H9 (cell line): ENCODE data around the gene ATP5PB. TPM values are rescaled to one million over a fixed set of nuclear protein-coding genes. Genes with fewer than 3 reads are reported as not detected.

Experiments
- DNase-seq: peaks from one replicate; pipeline ENCODE4 v3.0.0-alpha.2; 2017
- H2AFZ ChIP-seq: one replicate; pipeline ENCODE4 v1.6.1; 2013; ENCODE audit warnings: mild to moderate bottlenecking, low read length, control low read depth, moderate library complexity
- H2AK5ac ChIP-seq: 2 replicates; pipeline ENCODE4 v1.6.1; 2013; ENCODE audit warnings: low read length, control low read depth, mixed read lengths; ENCODE audit not compliant: insufficient read length
- H2BK120ac ChIP-seq: one replicate; pipeline ENCODE4 v1.6.1; 2013; ENCODE audit warnings: low read depth, mild to moderate bottlenecking, low read length, control low read depth, inconsistent platforms; ENCODE audit not compliant: poor library complexity, severe bottlenecking
- H2BK12ac ChIP-seq: 2 replicates; pipeline ENCODE4 v1.6.1; 2013; ENCODE audit warnings: low read length, control low read depth, mixed read lengths, low read depth; ENCODE audit not compliant: insufficient read length
- H2BK15ac ChIP-seq: 2 replicates; pipeline ENCODE4 v1.6.1; 2013; ENCODE audit warnings: low read depth, low read length, control low read depth
- H2BK20ac ChIP-seq: one replicate; pipeline ENCODE4 v1.6.1; 2013; ENCODE audit warnings: low read depth, mild to moderate bottlenecking, low read length, control low read depth, inconsistent platforms; ENCODE audit not compliant: poor library complexity, severe bottlenecking
- H2BK5ac ChIP-seq: 2 replicates; pipeline ENCODE4 v1.6.1; 2013; ENCODE audit warnings: low read length, control low read depth, mixed read lengths; ENCODE audit not compliant: insufficient read length
- H3K14ac ChIP-seq: 2 replicates; pipeline ENCODE4 v1.6.1; 2013; ENCODE audit warnings: low read length, control low read depth; ENCODE audit not compliant: insufficient read depth
- H3K18ac ChIP-seq: 2 replicates; pipeline ENCODE4 v1.6.1; 2013; ENCODE audit warnings: low read depth, mild to moderate bottlenecking, mixed read lengths, low read length, control low read depth; ENCODE audit not compliant: insufficient read length
- H3K23ac ChIP-seq: 2 replicates; pipeline ENCODE4 v1.6.1; 2013; ENCODE audit warnings: low read length, control low read depth, mixed read lengths, low read depth; ENCODE audit not compliant: insufficient read length
- H3K23me2 ChIP-seq: 2 replicates; pipeline ENCODE4 v1.6.1; 2013; ENCODE audit warnings: low read depth, mild to moderate bottlenecking, mixed read lengths, low read length, control low read depth; ENCODE audit not compliant: insufficient read length, poor library complexity, severe bottlenecking
- H3K27ac ChIP-seq: 2 replicates; pipeline ENCODE4 v1.5.1; 2013; ENCODE audit warnings: low read length, control low read depth, mixed read lengths, low read depth; ENCODE audit not compliant: insufficient read length
- H3K27me3 ChIP-seq: 2 replicates; pipeline ENCODE4 v1.6.1; 2013; ENCODE audit warnings: low read length, control low read depth, inconsistent platforms; ENCODE audit not compliant: insufficient read depth
- H3K4ac ChIP-seq: 2 replicates; pipeline ENCODE4 v1.6.1; 2013; ENCODE audit warnings: low read depth, mild to moderate bottlenecking, control low read depth, inconsistent platforms, low read length, moderate library complexity
- H3K4me1 ChIP-seq: 2 replicates; pipeline ENCODE4 v1.6.1; 2013; ENCODE audit warnings: low read length, control low read depth, inconsistent platforms; ENCODE audit not compliant: insufficient read depth
- H3K4me2 ChIP-seq: 2 replicates; pipeline ENCODE4 v1.6.1; 2013; ENCODE audit warnings: low read length, control low read depth, mixed read lengths; ENCODE audit not compliant: insufficient read length, insufficient read depth
- H3K56ac ChIP-seq: 2 replicates; pipeline ENCODE4 v1.6.1; 2013; ENCODE audit warnings: low read depth, mild to moderate bottlenecking, mixed read lengths, low read length, control low read depth; ENCODE audit not compliant: insufficient read length
- H3K79me1 ChIP-seq: 2 replicates; pipeline ENCODE4 v1.6.1; 2013; ENCODE audit warnings: low read depth, mild to moderate bottlenecking, moderate library complexity, low read length, control low read depth, inconsistent platforms; ENCODE audit not compliant: insufficient read depth, poor library complexity, severe bottlenecking
- H3K79me2 ChIP-seq: 2 replicates; pipeline ENCODE4 v1.6.1; 2013; ENCODE audit warnings: low read length, control low read depth, inconsistent platforms; ENCODE audit not compliant: insufficient read depth
- H3K9ac ChIP-seq: 2 replicates; pipeline ENCODE4 v1.6.1; 2013; ENCODE audit warnings: low read length, control low read depth, mixed read lengths; ENCODE audit not compliant: insufficient read length; ENCODE audit errors: extremely low read depth
- H3K9me3 ChIP-seq: one replicate; pipeline ENCODE4 v1.6.1; 2013; ENCODE audit warnings: low read depth, low read length, inconsistent platforms; ENCODE audit not compliant: control insufficient read depth
- H3T11ph ChIP-seq: one replicate; pipeline ENCODE4 v1.6.1; 2013; ENCODE audit warnings: mild to moderate bottlenecking, low read length, control low read depth, inconsistent platforms
- H4K20me1 ChIP-seq: one replicate; pipeline ENCODE4 v1.6.1; 2013; ENCODE audit not compliant: control insufficient read depth, insufficient read length, insufficient read depth
- H4K5ac ChIP-seq: 2 replicates; pipeline ENCODE4 v1.6.1; 2013; ENCODE audit warnings: low read depth, mild to moderate bottlenecking, mixed read lengths, low read length, control low read depth; ENCODE audit not compliant: insufficient read length
- H4K8ac ChIP-seq: replicated peaks from 2 replicates; pipeline ENCODE4 v1.6.1; 2013; ENCODE audit warnings: low read length, control low read depth, mixed read lengths, low read depth; ENCODE audit not compliant: insufficient read length
- H4K91ac ChIP-seq: 2 replicates; pipeline ENCODE4 v1.6.1; 2013; ENCODE audit warnings: low read depth, mild to moderate bottlenecking, moderate library complexity, mixed read lengths, low read length, control low read depth; ENCODE audit not compliant: insufficient read length
- H3K27ac Mint-ChIP-seq, 3 experiments: 2 replicates in 2 of 3; 3 replicates in 1 of 3; pipeline ENCODE4 v1.8.0; 2020 to 2021; ENCODE audit warnings: mixed read lengths in 3 of 3, mild to moderate bottlenecking in 1 of 3, moderate library complexity in 1 of 3
- H3K27me3 Mint-ChIP-seq: 2 replicates; pipeline ENCODE4 v1.8.0; 2021; ENCODE audit warnings: low read depth, mild to moderate bottlenecking, moderate library complexity, mixed read lengths
- H3K36me3 Mint-ChIP-seq, 3 experiments: 2 replicates in 2 of 3; 3 replicates in 1 of 3; pipeline ENCODE4 v1.8.0; 2020 to 2021; ENCODE audit warnings: low read depth in 3 of 3, mixed read lengths in 3 of 3; ENCODE audit not compliant: insufficient read depth in 1 of 3
- H3K4me1 Mint-ChIP-seq, 2 experiments: 2 replicates each; pipeline ENCODE4 v1.8.0; 2020; ENCODE audit warnings: mixed read lengths in 2 of 2
- H3K4me3 Mint-ChIP-seq, 2 experiments: 2 replicates in 1 of 2; 3 replicates in 1 of 2; pipeline ENCODE4 v1.8.0; 2020 to 2021; ENCODE audit warnings: mild to moderate bottlenecking in 2 of 2, mixed read lengths in 2 of 2, moderate library complexity in 1 of 2
- H3K9me3 Mint-ChIP-seq, 2 experiments: 2 replicates in 1 of 2; 3 replicates in 1 of 2; pipeline ENCODE4 v1.8.0; 2020; ENCODE audit warnings: mild to moderate bottlenecking in 2 of 2, mixed read lengths in 2 of 2, moderate library complexity in 1 of 2
- WGBS: extraction: QIAGEN DNeasy Blood & Tissue Kit; methylation state at CpG from one replicate; pipeline ENCODE4 v1.1.7; 2013; ENCODE audit warnings: missing lambda C conversion rate, low lambda C conversion rate, mixed read lengths; ENCODE audit not compliant: insufficient read length; ENCODE audit errors: extremely low coverage; 5-methylcytosine and 5-hydroxymethylcytosine counted together
- total RNA-seq: library from RNA; stranded (reverse); gene quantifications from 2 replicates; pipeline ENCODE4 v1.2.1, GENCODE V29; 2021
- TF ChIP-seq, protein P1 (sequence below): fragments of 200-600 bp; sonication (generic); conservative IDR thresholded peaks from 3 replicates; pipeline ENCODE4 v1.8.0; 2021; ENCODE audit warnings: antibody characterized with exemption, mild to moderate bottlenecking

Gene ATP5PB
- total RNA-seq, 1 experiment from 2014 or later, result 250 TPM

- Mint-ChIP-seq H3K9me3 (no peaks in the 10 kb centered on the region), H3K4me1 (no peaks in the 10 kb centered on the region), H3K27ac (no peak overlapping the region), H3K4me3 (no peak overlapping the region), H3K36me3 (no peaks in the 10 kb centered on the region), H3K27me3 (no peaks in the 10 kb centered on the region)
- Histone ChIP-seq H3K23ac (no peak overlapping the region), H2AFZ (no peak overlapping the region), H2BK12ac (no peak overlapping the region), H3K18ac (no peak overlapping the region), H3K4ac (no peak overlapping the region), H2BK5ac (no peak overlapping the region), H2BK15ac (no peak overlapping the region), H4K5ac (no peak overlapping the region), H3K9me3 (no peaks in the 10 kb centered on the region), H2AK5ac (no peak overlapping the region), H3K79me1 (no peaks in the 10 kb centered on the region), H2BK120ac (no peak overlapping the region), H4K20me1 (no peaks in the 10 kb centered on the region), H3K4me1 (no peaks in the 10 kb centered on the region), H3K9ac (no peak overlapping the region), H3K14ac (no peak overlapping the region), H3K56ac (no peak overlapping the region), H4K91ac (no peak overlapping the region), H3K27ac (no peak overlapping the region), H2BK20ac (no peak overlapping the region), H3K79me2 (no peaks in the 10 kb centered on the region), H3K27me3 (no peaks in the 10 kb centered on the region), H4K8ac (no peak overlapping the region), H3T11ph (no peak overlapping the region), H3K23me2 (no peaks in the 10 kb centered on the region), H3K4me2 (no peak overlapping the region)
- WGBS, result no CpG with 5 or more reads among the region's 6 CpGs
- TF ChIP-seq, protein P1, sequence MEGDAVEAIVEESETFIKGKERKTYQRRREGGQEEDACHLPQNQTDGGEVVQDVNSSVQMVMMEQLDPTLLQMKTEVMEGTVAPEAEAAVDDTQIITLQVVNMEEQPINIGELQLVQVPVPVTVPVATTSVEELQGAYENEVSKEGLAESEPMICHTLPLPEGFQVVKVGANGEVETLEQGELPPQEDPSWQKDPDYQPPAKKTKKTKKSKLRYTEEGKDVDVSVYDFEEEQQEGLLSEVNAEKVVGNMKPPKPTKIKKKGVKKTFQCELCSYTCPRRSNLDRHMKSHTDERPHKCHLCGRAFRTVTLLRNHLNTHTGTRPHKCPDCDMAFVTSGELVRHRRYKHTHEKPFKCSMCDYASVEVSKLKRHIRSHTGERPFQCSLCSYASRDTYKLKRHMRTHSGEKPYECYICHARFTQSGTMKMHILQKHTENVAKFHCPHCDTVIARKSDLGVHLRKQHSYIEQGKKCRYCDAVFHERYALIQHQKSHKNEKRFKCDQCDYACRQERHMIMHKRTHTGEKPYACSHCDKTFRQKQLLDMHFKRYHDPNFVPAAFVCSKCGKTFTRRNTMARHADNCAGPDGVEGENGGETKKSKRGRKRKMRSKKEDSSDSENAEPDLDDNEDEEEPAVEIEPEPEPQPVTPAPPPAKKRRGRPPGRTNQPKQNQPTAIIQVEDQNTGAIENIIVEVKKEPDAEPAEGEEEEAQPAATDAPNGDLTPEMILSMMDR, result no peak
- DNase-seq, result no peak
Measured at GRCh38 chr1:111487133-111487532, 37.9 kb downstream of the ATP5PB start.
